Measurements from ENCODE around the gene LYRM9. TPM values are rescaled to one million over a fixed set of nuclear protein-coding genes. Genes with fewer than 3 reads are reported as not detected.

LYRM9 gene
- polyA plus RNA-seq, 2 of the 4 experiments (the other 2 are of a cell fraction), result 1.4 to 2.5 TPM

GRCh38 chr17:27940503-27941428 lies 47.6 kb upstream of the LYRM9 start:
- 35% methylated on average over 13 of the region's 13 CpGs for WGBS (ENCODE audit: missing lambda C conversion rate)
- ChIA-PET CTCF (no interaction called here), POLR2A (no interaction called here)
- DNase-seq (ENCODE audit: low read depth in 1 of 2, low spot score in 1 of 2), result no peak
- TF ChIP-seq CHD4 (IDR thresholded peaks at IDR 0.05; ENCODE audit: borderline replicate concordance) (no peak), HOXB13 (CRISPR knock-in tag; IDR thresholded peaks at IDR 0.05; ENCODE audit: low read depth) (no peak), NPAS2 (CRISPR knock-in tag; IDR thresholded peaks at IDR 0.05; ENCODE audit: borderline replicate concordance) (no peak), CHD2 (IDR thresholded peaks at IDR 0.05; ENCODE audit: low read length, partially characterized antibody) (no peak), ZNF302 (CRISPR knock-in tag; IDR thresholded peaks at IDR 0.05) (no peak), CBX8 (IDR thresholded peaks at IDR 0.05) (no peak), FOXS1 (CRISPR knock-in tag; IDR thresholded peaks at IDR 0.05) (no peak), KDM5A (IDR thresholded peaks at IDR 0.05) (no peak), EHMT2 (IDR thresholded peaks at IDR 0.05; ENCODE audit: low read depth) (no peak), RAD21 (conservative IDR thresholded peaks at IDR 0.05 in 1 of 2, IDR thresholded peaks at IDR 0.05 in 1 of 2) (no peak), NFE2L2 (conservative IDR thresholded peaks at IDR 0.05; ENCODE audit: low read length) (no peak), REST (IDR thresholded peaks at IDR 0.05) (no peak), MAX (IDR thresholded peaks at IDR 0.05) (no peak), HES2 (IDR thresholded peaks at IDR 0.05) (no peak), ZFP36 (IDR thresholded peaks at IDR 0.05; ENCODE audit: borderline replicate concordance, partially characterized antibody) (no peak), ZSCAN20 (CRISPR knock-in tag; IDR thresholded peaks at IDR 0.05) (no peak), EHF (CRISPR knock-in tag; IDR thresholded peaks at IDR 0.05) (no peak)
- FAIRE-seq, result no peak
- H3K4me1 ChIP-seq, result no peaks in the 10 kb centered on the region
- no peaks in the 10 kb centered on the region for H3K9me3 ChIP-seq
- no peak overlapping the region for H3K27ac ChIP-seq
- H3K4me3 ChIP-seq, result no peak overlapping the region
- no peak for ATAC-seq
- H3K4me2 ChIP-seq, result no peak overlapping the region

GRCh38 chr17:27939474-27940465 lies 46.6 kb upstream of the LYRM9 start:
- Histone ChIP-seq H3K9me3 (no peaks in the 10 kb centered on the region; the same call in 2 of the 3 replicates), H3K4me2 (no peak overlapping the region), H3K4me3 (no peak overlapping the region), H3K4me1 (no peaks in the 10 kb centered on the region), H3K27ac (no peak overlapping the region)
- WGBS (ENCODE audit: missing lambda C conversion rate), result 15% methylated on average over 7 of the region's 7 CpGs
- no peak for DNase-seq (ENCODE audit: low read depth in 1 of 2, low spot score in 1 of 2)
- no peak for FAIRE-seq
- POLR2A ChIA-PET, result no interaction called here
- TF ChIP-seq CTCF (IDR thresholded peaks at IDR 0.05) (no peak), ZFP36 (IDR thresholded peaks at IDR 0.05; ENCODE audit: borderline replicate concordance, partially characterized antibody) (no peak), RNF2 (IDR thresholded peaks at IDR 0.05; ENCODE audit: borderline replicate concordance, low read depth) (no peak), EHMT2 (IDR thresholded peaks at IDR 0.05; ENCODE audit: low read depth) (no peak), SREBF2 (IDR thresholded peaks at IDR 0.05) (no peak), ELK1 (IDR thresholded peaks at IDR 0.05; ENCODE audit: low read depth, low read length) (no peak), FOXS1 (CRISPR knock-in tag; IDR thresholded peaks at IDR 0.05) (no peak)
- CTCF ChIA-PET, result interaction anchor here (1.1 to 1.8 kb wide), 3 partner anchors 16 to 47 kb away, joined by 3 to 10 read pairs (median 4); partner anchors contain the start of gene LYRM9
- ATAC-seq, result no peak
